GM18519 (cell line): Measurements from ENCODE around the gene TK1.
"Not testable (repeated sequence)": the region's sequence is repeated elsewhere in the genome, so short reads cannot be mapped to it uniquely, and the experiment has no call there.

Source experiments
- ATAC-seq: cut with Tn5 transposase; IDR thresholded peaks from one replicate; pipeline ENCODE4 v1.9.1; 2021; ENCODE audit warnings: mild to moderate bottlenecking, moderate library complexity; ENCODE audit not compliant: unreplicated experiment, low FRiP score

Gene TK1

DNA sequence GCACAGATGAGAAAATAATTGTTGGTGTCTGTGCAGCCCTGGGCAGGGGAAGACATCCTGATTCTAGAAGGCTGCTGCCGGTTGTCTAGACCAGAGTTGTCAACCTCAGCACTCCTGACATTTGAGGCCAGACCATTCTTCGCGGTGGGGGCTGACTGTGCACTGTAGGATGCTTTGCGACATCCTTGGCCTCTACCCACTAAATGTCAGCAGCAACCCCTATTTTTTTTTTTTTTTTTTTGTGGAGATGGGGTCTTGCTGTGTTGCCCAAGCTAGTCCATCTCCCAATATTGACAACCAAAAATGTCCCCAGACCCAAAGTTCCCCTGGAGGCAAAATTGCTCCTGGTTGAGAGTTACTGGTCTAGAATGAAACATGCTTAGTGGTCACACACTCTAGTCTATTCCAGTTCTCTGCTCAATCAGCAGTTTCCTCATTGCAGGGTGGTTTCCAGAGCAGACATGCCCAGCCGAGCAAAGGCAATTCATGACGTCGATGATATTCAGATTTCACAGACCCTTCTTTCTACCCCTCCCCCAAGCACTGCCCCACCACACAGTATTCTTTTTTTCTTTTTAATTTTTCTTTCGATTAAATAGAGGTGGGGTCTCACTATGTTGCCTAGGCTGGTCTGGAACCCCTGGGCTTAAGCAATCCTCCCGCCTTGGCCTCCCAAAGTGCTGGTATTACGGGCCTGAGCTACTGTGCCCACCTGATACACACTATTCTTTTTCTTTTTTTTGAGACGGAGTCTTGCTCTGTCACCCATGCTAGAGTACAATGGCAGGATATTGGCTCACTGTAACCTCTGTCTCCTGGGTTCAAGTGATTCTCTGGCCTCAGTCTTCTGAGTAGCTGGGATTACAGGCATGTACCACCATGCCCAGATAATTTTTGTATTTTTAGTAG is 31.7 kb downstream of the TK1 start:
- ATAC-seq, result peak; percentile 42

DNA sequence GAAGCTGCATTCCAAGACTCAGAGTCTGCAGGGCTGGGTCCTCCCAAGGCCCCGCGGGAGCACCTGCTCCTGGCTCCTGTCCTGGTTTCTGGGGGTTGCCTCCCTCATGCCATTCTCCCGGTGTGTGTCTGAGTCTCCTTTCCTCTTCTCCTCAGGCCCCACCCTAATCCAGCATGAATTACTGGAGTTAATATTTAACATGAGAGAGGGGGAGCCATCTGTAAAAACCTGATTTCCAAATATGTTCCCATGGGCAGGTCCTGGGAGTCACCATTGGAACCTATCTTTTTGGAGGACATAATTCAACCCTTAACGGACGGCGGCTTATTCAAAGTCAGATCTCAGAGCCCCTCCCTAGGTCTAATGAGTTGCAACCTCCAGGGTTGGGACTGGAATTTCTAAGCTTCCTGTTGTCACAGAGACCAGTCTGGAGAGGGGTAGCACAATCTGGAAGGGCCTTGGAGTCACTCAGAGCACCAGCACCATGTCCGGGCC is 35.3 kb downstream of the TK1 start:
- ATAC-seq, result no peak

- ATAC-seq, result no peak
Observed at GRCh38 chr17:78148286-78149016, 38.4 kb downstream of the TK1 start.

DNA sequence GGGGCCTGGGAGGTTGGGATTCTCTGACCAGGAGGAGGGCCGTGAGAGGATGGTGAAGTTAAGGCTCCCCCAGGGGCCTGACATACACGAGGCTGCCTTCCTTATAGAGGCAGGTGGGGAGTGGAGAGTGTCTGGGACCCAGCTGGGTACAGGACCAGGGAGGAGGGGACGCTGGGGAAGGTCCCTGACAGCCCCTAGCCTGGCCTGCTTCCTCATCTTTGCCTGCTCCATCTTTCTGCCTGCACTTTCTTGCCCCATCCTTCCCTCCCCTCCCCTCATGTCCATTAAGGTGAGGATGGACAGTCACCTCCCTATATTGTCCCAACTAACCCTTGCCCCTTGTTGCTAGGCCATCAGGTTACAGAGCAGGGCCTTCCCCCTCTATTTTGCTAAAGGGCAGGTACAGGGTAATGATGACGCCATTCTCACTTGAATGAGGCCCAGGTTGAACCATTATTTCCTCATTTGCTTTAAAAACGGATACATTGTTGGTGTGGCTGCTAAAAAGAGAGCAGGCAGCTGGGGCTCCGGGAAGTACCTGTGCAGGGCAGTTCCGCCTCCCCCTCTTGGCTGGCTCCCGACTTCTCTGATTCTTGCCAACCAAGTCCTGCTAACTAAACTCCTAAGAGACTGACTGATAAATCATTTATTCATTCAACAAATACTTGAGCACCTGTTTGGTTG is 39.4 kb downstream of the TK1 start:
- no peak for ATAC-seq

DNA sequence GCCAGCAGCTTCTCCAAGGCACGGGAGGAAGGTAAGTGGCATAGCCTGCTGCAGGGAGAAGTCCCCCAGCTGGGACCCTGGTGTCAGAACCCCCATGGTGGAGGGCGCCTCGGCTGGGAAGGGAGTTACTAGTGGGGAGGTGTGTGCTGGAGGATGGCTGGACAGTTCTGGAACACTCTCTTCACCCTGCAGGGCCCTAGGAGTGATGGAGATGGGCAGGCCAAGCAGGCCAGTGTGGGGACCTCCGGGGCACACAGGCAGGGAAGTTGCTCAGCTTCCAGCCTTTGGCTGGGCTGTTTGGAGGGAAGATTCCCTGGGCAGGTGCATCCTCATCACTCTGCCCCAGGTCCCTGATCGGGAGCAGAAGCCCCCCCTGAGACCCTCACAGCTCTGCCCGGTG is 40.0 kb downstream of the TK1 start:
- ATAC-seq, result no peak

GRCh38 chr17:78146471-78146869 is 40.4 kb downstream of the TK1 start:
- ATAC-seq, result no peak

GRCh38 chr17:78144736-78145641 is 41.9 kb downstream of the TK1 start:
- ATAC-seq, result no peak

DNA sequence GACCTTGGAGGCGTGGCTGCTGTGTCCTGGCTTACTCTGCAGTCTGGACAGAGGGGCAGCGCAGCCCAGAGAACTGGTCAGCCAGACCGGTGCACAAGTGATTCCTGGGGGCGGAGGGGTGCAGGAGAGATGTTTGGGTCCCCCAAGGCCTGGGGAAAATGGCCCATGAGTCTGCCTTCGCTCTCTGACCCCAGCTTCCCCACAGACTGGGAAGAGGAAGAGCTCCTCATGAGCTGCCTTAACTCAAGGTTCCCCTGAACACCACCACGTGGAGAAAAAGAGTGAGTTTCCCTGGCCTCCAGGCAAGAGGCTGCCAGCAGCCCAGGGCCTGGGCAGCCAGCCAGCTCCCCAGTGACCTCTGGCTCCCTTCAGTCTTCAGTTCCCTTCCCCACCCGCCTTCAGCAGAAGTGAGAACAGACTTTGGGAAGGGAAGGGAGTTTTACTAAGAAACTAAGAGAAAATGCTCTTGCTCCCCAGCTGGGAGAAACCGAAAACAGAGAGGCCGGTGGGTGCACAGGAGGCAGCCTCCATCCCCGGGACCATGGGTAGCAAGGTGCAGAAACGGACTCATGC is 42.6 kb downstream of the TK1 start:
- no peak for ATAC-seq

DNA sequence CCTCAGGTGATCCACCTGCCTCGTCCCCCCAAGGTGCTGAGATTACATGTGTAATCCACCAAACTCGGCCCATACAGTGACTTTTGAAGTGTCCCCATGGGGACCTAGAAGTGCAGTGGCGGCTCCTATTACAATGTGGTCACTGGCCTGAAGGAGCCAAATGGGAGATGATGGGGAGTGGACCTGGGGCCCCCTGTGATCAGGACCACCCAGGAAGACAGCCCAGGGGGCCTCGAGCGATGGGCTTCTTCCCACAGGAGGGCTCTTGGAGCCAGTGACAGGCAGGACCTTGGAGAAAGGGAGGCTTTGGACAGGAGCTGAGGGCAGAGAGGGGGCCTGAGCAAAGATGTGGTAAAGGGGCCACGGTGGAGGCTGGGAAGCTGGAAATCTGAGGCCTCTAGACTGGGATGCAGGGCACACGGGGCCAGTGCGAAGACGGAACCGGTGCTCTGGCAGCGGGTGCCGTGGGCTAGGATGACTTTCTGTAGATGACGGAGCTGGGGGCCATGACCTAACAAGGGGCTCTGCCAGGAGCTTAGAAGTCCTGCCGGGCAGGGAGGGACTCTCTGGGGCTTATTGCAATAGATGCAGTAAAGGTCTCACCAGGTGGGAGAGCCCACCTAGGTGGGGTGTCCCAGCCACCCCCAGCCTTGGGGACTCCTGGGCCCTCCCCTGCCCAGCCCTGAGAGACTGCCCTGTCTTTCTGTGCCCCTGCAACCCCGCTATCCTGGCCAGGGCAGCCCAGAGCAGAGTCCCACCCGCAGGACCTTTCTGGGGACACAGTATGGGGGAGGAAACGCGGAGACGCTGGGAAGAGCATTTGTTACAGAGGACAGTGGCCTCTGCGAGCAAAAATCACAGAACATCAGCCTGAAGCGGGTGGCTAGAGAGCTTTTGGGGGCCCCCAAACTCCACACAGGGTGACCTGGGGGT is 43.4 kb downstream of the TK1 start:
- no peak for ATAC-seq

- no peak for ATAC-seq
Observed at GRCh38 chr17:78142119-78142861, 44.6 kb downstream of the TK1 start.

GRCh38 chr17:78141437-78142118 is 45.3 kb downstream of the TK1 start:
- no peak for ATAC-seq

DNA sequence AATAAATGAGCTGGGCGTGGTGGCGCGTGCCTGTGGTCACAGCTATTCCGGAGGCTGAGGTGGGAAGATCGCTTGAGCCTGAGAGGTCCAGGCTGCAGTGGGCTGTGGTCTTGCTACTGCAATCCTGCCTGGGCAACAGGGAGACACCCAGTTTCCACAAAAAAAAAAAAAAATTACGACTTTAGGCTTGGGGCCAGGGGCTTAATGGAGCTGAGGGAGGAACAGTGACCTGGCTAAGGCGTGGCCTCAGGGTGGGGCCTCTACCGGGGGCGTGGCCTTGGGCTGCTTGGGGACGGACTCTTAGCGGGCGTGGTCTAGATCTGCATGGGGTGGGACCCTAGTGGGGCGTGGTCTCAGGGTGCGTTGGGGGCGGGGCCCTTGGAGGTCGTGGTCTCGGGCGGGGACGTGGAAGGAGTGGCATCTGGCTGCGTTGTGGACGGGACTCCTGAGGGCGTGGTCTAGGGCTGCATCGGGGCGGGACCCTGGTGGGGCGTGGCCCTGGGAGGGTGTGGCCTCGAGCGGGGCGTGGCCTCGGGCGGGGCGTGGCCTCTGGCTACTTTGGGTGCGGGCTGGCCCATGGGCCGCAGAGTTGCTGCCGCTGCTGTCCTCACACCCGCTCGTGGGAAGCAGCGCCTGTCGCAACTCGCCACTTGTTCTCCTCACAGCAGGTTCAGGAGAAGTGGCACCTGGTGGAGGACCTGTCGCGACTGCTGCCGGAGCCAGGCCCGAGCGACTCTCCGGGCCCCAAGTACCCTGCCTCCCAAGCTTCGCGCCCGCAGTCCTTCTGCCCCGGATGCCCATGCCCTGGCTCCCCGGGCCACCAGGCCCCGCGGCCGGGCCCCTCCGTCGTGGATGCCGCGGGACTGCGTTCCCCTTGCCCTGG is 46.4 kb downstream of the TK1 start:
- peak; percentile 46 for ATAC-seq

DNA sequence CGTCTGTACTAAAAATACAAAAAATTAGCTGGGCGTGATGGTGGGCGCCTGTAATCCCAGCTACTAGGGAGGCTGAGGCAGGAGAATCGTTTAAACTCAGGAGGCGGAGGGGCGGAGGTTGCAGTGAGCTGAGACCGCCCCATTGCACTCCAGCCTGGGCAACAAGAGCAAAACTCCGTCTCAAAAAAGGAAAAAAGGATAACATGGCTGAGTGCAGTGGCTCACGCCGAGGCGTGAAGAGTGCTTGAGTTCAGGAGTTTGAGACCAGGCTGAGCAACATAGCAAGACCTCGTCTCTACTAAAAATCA is 47.0 kb downstream of the TK1 start:
- ATAC-seq, result not testable (repeated sequence)

GRCh38 chr17:78138204-78139060 is 48.4 kb downstream of the TK1 start:
- no peak for ATAC-seq

DNA sequence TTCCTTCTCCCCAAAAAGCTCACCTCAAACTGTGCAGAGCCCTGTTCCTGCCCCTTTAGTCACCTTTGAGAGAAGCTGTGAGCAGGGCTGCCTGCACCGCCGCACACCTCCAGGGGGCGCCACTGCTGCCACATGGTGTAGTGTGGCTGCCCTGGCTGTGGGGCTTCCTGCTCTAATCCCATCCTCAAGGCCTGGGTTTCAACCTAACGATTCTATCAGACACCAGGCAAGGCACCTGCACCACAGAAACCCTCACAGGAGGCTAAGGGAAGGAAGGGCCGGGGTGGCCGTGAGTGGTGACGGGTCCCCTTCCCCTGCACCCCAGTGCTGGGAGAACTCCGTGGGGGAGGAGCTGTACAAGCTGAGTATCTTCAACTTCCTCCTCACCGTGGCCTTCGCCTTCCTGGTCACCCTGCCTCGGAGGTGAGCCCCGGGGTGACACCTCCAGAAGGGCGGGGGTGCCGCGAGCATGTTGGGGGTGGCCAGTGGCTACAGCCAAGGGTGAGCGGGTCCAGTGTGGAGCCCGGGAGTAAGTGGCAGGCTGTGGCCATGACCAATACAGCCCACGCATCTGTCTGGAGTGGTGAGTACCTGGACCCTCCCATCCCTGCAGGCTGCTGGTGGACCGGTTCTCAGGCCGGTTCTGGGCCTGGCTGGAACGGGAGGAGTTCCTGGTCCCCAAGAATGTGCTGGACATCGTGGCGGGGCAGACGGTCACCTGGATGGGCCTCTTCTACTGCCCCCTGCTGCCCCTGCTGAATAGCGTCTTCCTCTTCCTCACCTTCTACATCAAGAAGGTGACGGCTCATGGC is 49.3 kb downstream of the TK1 start:
- no peak for ATAC-seq
